ENCODE data around the gene KDM4C. TPM values are rescaled to one million over a fixed set of nuclear protein-coding genes. Genes with fewer than 3 reads are reported as not detected.
"Not testable (repeated sequence)": the region's sequence is repeated elsewhere in the genome, so short reads cannot be mapped to it uniquely, and the experiment has no call there.

KDM4C gene
- total RNA-seq, 2 donors from 2014 or later, result 42.3 to 55.6 TPM

DNA sequence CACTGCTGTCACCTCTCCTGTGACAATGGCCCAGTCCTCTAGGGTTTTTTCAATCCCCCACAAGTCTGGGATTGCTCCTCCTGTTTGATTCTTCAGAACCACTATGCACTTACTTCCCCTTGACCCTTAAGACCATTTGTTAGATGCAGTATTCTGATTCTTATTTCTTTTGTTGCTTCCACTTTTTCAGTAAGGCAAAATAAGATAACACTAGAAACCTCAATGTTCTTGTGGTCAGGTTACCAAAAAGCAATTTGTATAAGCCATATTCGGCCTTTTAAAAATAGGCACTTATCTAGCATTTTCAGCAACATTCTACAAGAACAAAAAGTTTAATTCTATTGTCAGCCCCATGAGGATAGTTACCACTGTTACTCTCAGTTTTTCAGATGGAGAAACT is 220.0 kb downstream of the KDM4C start:
- DNase-seq, result no peak
- ATAC-seq, result no peak
- intact Hi-C loops (cut with DNase I, micrococcal nuclease), result no loop called here

DNA sequence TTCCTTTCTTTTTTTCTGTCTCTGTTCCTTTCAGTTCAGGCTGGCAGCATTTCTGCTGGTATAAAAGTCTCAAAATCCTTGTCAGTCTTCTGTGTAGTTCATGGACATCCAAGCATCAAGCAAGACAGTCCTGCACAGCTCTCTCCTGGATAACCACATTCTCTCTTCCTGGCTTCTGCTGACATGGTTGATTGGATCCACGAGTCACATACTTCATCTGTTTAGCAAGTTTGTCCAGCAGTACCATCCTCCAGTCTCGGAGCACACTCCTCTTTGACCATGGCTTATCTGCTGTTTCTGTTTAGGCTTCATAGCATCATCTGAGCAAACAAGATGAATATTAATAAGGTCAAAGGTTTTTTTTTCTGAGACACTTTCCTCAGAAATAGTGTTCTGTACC is 220.8 kb downstream of the KDM4C start:
- no peak for ATAC-seq
- no peak for DNase-seq
- intact Hi-C loops (cut with DNase I, micrococcal nuclease), result no loop called here

DNA sequence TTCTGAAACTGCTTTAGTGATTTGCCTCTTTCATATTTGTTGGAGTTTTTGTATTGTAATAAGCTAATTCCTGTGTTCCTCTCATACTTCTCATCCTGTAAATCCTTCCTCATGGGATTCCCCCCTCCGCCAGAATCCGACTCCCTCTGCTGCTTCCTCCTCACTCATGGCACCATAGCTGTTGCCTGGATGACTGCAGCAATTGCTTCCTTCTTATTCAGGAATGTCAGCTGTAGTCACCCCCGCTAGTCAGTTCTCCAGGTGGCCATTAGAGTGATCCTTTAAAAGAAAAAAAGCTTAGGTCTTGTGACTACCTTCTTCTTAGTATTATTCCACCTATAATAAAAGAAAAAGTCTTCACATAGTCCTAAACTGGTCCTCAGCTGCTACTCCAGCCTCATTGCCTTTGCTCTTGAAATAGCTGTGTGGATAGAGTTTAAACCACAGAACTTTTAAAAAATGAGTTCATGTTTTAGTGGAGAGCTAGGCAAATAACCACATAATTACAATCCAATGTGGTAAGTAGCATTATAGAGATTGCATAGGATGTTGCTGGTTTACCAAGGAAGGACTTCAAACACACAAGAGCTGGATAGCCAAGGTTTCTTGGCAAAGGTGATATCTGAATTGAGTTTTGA is 227.3 kb downstream of the KDM4C start:
- no peak for ATAC-seq
- intact Hi-C loops (cut with DNase I, micrococcal nuclease), result no loop called here
- DNase-seq, result no peak

DNA sequence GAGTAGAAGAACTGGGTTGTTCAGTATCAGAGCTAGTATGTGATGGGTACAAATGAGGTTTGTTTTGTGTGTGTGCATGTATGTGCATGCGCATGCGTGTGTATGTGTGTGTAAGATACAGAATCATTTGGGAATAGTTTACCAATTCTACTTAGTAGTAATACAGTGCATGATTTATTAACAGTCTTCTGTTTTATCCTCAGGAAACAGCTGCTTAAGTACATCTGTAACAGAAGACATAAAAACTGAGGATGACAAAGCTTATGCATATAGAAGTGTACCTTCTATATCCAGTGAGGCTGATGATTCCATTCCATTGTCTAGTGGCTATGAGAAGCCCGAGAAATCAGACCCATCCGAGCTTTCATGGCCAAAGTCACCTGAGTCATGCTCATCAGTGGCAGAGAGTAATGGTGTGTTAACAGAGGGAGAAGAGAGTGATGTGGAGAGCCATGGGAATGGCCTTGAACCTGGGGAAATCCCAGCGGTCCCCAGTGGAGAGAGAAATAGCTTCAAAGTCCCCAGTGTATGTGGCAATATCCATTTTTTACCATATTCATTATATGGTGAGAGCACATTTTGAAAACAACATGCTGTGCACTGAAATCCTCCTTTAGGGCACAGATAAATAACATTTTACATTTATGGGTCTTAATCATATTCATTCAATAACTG is 228.5 kb downstream of the KDM4C start:
- DNase-seq, result no peak
- intact Hi-C loops (cut with DNase I, micrococcal nuclease), result no loop called here
- ATAC-seq, result no peak

DNA sequence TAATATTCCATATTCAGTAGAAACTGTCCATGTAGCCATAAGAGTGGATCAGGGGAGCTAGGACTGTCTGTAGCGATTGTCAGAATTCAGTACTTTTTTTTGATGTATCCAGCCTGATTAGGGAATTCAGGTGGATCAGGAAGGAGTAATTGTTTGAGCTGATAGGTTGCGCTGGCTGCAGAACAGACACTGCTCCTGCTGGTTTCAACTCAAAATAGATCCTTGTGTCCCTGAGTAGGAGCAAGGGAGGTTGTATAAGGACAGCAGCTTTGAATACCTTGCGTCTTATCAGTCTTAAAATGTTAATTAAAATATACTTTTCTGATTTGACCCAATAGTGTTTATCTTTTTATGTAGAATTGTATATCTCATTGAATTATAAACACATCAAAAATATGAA is 229.6 kb downstream of the KDM4C start:
- intact Hi-C loops (cut with DNase I, micrococcal nuclease), result no loop called here
- DNase-seq (no peak), ATAC-seq (no peak)

DNA sequence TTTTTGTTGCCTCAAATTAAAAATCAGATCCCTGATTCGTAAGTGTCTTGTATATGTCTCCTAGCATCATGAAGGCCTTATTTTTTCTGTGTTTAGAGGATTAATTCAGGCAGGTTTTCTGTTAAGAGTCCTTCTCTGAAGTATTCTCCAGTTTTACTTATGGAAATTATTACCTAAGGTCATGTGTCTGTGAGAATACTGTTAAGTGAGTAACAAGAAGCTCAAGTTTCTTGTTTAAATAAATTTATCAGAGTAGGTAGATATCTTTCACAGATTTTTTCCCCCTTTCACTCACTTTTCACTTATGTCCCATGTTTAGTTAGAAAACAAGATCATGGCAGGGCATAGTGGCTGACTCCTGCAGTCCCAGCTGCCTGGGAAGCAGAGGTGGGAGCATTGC is 233.6 kb downstream of the KDM4C start:
- DNase-seq, result no peak
- ATAC-seq, result no peak
- intact Hi-C loops (cut with DNase I, micrococcal nuclease), result no loop called here

DNA sequence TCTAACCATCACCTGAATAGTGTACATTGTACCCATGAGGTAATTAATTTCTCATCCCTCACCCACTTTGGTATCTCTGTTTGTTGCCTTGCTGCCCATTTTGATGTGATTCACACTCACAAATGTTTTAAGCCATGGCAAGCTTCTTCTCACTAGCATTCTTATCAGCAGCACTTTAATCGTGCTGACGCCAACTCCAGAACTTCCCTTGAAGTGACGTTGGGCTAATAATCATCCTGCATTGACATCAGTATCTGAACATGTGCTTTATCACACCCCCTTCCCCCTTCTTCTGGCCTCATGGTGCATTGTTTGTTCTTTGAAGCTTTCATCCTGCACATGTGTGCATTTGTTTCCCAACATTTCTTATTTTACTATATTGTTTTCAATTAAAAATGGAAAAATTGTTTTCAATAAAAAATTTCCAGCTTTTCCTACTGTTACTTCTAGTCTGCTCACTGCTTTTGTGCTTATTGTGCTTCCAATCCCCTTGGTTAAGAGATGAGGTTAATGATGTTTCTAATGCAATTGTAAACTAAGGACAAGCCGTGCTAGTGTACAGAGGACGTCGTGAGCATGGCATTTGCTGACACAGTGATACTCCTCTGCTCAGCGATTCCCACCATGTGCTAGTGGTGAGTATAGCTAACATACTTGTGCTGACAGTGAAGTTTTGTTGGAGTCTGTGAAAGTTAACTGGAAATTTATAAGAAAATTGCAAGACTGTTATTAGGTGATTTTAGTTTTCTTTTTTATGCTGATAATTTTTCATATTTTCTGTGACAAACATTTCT is 238.5 kb downstream of the KDM4C start:
- DNase-seq (no peak), ATAC-seq (no peak)
- intact Hi-C loops (cut with DNase I, micrococcal nuclease), result no loop called here

DNA sequence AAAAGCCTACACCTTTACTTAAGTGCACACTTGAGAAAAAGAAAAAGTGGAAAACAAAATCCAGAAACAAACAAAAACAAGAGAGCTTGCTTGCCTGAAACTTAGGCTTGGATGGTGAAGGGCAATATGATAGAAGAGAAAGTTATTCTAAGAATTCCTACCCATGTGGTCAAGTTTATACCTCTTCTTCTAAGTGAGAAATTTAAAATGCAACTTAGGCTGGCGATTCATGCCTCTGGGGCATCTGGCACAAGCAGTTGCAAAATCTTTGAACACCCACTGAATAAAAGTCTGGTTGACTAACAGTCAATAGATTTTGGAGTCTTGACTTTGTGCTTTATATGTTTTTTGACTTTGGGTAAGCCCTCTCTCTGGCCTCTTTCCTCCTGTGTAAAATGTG is 239.6 kb downstream of the KDM4C start:
- ATAC-seq (no peak), DNase-seq (no peak)
- intact Hi-C loops (cut with DNase I, micrococcal nuclease), result no loop called here

DNA sequence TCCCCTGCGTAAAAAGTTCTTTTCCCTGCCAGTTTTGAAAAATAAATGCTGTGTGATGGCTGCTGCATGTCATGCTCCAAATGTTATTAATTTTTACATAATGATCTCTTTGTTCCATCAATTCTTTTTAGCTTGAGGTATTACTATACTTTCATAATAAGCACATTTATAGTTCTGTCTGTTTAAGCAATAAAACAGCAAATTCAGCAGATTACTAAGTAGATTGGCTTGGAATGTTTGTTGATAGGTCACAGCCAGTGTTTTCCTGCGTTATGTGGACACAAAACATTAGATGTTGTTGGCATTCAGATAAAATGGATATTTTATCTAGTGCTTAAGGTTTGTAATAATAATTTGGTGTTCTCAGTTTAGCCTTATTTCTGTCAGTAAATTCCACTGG is 242.0 kb downstream of the KDM4C start:
- no peak for DNase-seq
- ATAC-seq, result no peak
- intact Hi-C loops (cut with DNase I, micrococcal nuclease), result no loop called here

DNA sequence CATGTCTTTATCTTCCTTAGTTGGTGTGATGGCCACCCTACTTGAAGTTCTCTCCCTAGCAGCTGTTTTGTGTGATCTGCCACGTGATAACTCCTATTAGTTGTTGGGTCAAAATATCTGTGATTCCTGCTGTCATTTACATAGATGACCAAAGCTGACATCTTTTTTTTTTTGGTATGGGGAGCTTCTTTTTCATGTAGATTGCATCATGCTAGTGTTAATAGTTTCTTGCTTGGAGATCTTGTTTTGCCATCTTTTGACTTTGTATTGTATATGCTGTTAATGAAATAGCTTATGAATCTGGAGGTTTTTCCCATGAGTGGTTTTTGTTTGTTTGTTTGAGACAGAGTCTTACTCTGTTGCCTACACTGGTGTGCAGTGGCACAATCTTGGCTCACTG is 243.8 kb downstream of the KDM4C start:
- ATAC-seq (no peak), DNase-seq (no peak)
- intact Hi-C loops (cut with DNase I, micrococcal nuclease), result no loop called here

DNA sequence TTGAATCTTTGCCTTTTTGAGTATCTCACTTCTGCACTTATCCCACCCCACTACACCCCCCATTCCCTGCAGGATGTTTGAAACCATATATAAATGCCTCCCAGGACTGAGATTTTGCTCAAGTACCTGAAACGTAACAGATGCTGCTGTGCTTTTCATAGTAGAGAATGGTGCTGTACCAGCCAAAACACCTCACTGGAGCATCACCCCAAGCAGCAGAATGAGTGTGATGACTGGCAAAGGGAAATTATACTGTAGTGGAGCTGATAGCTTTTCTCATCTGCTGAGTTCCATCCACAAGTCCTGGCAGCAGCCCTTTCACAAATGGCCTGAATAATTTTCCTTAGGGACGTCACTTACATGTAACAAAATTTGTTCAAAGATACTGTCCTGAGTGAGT is 246.1 kb downstream of the KDM4C start:
- intact Hi-C loops (cut with DNase I, micrococcal nuclease), result no loop called here
- ATAC-seq (no peak), DNase-seq (no peak)

DNA sequence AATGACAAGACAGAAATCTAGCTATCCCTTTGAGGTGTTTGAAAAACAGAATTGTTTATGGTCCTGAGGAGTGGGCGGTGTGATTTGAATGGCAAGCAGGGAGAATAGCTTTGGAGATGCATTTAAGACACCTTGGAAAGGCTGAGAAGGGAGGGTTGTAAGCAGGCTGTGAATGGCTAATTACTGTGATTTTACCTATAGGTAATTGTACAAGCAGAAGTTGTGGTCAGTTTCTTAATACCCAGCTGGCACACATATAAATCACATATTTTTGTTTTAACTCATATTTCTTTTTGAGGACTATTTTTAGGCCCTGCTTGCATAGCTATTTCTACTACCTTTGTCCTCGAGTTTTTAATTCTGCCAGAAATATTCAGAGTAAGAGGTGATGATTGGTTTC is 248.6 kb downstream of the KDM4C start:
- DNase-seq (no peak), ATAC-seq (no peak)
- intact Hi-C loops (cut with DNase I, micrococcal nuclease), result no loop called here

DNA sequence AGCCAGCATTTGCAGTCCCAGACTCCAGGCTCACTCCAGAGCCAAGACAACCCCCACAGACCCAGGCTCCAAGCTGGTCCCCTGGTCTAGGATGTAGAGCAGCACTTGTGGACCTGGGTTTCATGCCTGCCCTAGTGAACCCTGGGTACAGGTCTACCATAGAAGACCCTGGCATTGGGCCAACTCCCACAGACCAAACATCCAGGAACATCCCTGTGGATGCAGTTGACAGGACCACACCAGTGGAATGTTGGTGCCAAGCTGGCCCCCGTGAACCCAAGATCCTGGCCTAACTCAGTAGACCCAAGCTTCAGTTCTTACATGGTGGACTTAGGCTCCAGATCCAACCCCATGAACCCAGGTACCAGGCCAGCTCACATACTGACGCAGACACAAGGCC is 250.6 kb downstream of the KDM4C start:
- no peak for DNase-seq
- ATAC-seq, result no peak
- intact Hi-C loops (cut with DNase I, micrococcal nuclease), result no loop called here

DNA sequence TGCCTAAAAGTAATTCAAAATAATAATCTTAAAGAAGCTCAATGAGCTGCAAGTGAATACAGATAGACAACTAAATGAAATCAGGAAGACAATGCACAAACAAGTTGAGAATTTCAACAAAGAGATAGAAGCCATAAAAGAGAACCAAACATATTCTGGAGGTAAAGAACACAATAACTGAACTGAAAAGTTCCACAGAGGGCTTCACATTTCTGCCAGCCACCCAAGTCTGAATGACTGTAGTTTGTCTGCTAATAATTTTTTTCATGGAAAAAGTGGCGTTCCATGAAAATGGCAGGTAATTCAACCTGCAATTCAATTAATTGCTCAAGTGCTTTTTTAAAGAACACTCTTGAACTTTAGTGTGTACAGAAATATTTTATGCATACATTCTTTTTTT is 251.3 kb downstream of the KDM4C start:
- DNase-seq, result no peak
- intact Hi-C loops (cut with DNase I, micrococcal nuclease), result no loop called here
- ATAC-seq, result no peak

DNA sequence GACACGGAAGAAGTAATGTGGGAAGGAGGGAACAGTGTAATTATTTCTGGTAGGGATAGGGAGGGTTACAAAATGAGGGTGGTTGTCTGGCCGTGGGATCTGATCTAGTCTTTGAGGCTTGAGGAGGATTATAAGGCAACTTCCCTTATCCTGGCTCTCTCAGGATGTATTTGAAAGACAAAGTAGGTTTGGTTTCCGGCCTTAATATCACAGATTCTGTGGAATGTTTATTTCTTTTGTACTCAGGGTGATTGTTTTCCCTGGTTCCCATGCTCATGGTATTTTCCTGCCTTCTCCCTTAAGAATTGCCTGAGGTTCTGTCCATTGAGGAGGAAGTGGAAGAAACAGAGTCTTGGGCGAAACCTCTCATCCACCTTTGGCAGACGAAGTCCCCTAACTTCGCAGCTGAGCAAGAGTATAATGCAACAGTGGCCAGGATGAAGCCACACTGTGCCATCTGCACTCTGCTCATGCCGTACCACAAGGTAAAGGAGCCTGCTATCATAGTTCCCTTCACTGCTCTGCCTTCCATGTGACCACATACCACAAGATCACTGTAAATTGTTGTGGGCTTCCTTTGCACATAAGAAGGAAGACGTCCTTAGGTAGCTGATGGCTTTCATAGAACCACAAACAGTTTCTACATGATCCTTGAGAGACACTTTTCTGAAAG is 253.8 kb downstream of the KDM4C start:
- intact Hi-C loops (cut with DNase I, micrococcal nuclease), result no loop called here
- DNase-seq (no peak), ATAC-seq (no peak)

DNA sequence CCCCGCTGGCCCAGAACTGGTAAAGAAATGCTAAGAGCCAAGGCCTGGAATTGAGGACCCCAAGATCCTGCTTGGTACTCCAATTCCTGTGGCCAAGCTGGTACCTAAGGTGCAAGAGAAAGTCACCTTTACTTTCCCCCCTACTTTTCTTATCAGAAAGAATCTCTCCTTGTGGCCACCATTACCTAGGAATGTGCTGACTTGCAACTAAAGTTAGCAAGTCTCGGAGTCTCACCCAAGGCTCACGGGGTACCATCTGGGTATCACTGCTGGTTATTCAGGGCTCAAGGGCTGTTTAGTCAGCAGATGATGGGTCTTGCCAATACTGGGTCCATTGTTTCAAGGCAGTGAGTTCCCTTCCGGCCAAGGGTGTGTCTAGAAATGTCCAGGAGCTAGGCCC is 270.2 kb downstream of the KDM4C start:
- DNase-seq, result no peak
- ATAC-seq, result no peak
- intact Hi-C loops (cut with DNase I, micrococcal nuclease), result no loop called here

DNA sequence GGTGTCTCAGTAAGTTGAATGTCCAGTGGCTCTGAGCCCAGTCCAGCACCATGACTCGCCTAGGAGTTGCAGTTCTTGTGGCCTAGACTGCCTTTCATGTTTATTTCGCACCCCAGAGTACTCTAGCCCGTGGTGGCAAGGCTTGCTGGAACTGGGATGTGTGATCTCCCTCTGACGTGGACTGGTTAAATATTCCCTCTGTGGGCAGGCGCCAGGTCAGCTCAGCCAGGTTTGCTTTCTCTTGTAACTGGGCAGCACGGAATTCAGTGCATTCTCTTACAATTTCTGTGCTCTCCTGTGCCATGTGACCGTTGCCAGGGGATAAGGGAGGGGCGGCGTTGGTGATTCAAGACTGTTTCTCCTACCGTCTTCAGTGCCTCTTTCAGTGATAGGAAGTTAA is 270.8 kb downstream of the KDM4C start:
- intact Hi-C loops (cut with DNase I, micrococcal nuclease), result no loop called here
- no peak for DNase-seq
- ATAC-seq, result no peak

DNA sequence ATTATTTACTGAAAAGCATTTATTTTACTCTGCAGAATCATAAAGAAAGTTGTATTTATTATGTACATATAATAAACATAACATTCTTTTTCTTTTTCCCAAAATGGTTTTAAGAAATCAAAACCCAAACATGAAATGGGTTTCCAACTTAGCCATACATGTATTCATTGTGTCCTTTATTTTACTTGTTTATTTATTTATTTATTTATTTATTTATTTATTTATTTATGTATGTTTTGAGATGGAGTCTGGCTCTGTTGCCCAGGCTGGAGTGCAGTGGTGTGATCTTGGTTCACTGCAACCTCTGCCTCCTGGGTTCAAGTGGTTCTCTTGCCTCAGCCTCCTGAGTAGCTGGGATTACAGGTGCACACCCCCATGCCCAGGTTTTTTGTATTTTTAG is 273.2 kb downstream of the KDM4C start:
- DNase-seq; ATAC-seq; intact Hi-C loops (cut with DNase I, micrococcal nuclease): not testable (repeated sequence)

DNA sequence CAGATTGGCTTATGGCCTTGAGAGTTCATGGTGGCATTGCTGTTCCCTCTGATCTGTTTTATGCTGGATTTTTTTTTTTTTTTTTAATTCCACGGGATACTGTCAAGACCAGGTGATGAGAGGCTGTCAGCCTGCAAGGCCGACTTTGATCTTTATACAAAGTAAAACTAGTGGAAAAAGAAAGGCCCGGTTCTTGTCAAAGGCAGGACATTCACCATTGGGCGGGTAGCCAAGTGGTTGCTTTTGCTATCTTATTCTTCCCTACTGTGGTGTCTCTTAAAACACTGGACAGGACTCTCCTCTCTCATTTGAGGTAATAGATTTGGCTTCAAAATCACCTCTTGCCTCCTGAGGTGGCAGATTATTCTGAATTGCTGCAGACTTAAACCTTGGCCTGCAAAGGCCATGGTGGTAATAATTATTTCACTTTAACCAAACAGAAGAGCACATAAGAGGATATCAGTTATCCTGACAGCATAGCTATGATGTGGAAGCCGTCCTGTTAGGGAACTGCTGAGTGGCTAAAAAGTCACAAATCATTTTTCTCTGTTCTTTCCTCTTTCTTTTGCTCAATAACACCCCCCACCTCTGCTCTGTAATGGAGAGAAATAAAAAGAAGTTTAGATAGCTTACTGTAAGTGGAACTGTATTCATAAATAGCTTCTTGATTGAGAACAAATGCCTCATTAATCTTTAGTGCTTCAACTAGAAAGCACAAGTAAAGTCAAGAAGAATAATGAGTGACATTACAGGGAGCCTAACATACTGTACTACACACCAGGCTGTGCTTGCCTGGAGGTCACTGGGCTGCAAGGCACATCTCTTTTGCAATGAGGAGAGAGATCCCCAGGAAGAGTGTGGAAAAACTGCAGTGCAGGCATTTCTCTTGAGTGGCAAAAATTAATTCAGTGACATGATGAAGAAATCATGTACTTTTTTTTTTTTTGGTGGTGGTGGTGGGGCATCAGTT is 275.6 kb downstream of the KDM4C start:
- intact Hi-C loops (cut with DNase I, micrococcal nuclease), result no loop called here
- ATAC-seq (no peak), DNase-seq (no peak)
